Colonic mucosa (tissue), 4 donors: ENCODE measurements around the gene PLCB1. TPM values are rescaled to one million over a fixed set of nuclear protein-coding genes. Genes with fewer than 3 reads are reported as not detected.

Experiments
- DNase-seq: peaks from one replicate; pipeline ENCODE4 v3.0.0-alpha.2; 2020
- H3K27ac ChIP-seq: fragments of 200-600 bp; one replicate; pipeline ENCODE4 v1.8.0; 2021
- H3K27me3 ChIP-seq: fragments of 200-600 bp; one replicate; pipeline ENCODE4 v1.8.0; 2021
- H3K36me3 ChIP-seq: fragments of 200-600 bp; one replicate; pipeline ENCODE4 v1.8.0; 2021
- H3K4me1 ChIP-seq: fragments of 200-600 bp; one replicate; pipeline ENCODE4 v1.8.0; 2021; ENCODE audit warnings: mild to moderate bottlenecking
- H3K4me3 ChIP-seq: fragments of 200-600 bp; one replicate; pipeline ENCODE4 v1.8.0; 2021
- H3K9ac ChIP-seq, 2 donors: one replicate each; pipeline ENCODE4 v1.7.0; 2013; ENCODE audit warnings: control low read depth in 2 of 2, low read depth in 2 of 2, low read length in 2 of 2
- H3K9me3 ChIP-seq: fragments of 200-600 bp; one replicate; pipeline ENCODE4 v1.8.0; 2021
- intact Hi-C: fragments of 100-400 bp; cut with DNase I; formaldehyde crosslinking; loops from one replicate; pipeline ENCODE4 v1.14.1; 2022
- total RNA-seq, 2 donors: library from RNA; stranded (reverse); fragmentation: NEBNext Ultra II Directional in 1 of 2; extraction: Animal tissue kit (Norgen Biotek cat#: 25700) in 1 of 2; gene quantifications; one replicate each; pipeline ENCODE4 v1.2.1, GENCODE V29; 2021
- TF ChIP-seq, protein P1 (sequence below): fragments of 200-600 bp; IDR thresholded peaks from one replicate; pipeline ENCODE4 v1.8.0; 2022; ENCODE audit warnings: antibody characterized with exemption, mild to moderate bottlenecking
- donor health status: healthy.
- donor health status: DM: no; HTN: no; CAD: no.
- donor health status: DM: no; HTN: no; CAD: no.

PLCB1 gene
- total RNA-seq, 2 donors from 2014 or later = 8.3 to 9.6 TPM

DNA sequence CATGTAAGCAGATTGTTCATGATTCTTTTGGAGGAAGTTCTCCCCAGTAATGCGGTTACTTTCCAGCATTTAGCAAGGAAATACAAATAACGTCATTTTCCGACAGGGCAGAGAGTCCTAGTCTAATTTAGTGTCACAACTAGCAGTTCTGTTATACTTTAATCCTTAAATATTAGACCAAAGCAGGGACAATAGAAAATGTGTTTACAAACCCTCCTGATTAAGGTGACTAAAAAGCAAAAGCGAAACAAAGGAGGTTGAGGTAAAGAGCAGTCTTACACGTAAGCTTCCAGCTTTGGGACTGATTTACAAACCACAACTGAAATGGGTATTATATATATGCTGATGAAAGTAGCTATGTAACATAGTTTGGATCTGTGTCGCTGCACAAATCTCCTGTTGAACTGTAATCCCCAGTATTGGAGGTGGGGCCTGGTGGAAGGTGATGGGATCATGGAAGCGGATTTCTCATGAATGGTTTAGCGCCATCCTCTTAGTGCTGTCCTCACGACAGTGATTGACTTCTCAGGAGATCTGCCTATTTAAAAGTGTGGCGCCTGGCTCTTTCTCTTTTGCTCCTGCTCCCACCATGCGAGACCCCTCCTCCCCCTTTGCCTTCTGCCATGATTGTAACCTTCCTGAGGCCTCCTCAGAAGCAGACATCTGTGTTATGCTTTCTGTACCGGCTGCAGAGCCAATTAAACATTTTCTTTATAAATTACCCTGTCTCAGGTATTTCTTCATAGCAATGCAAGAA lies 81.9 kb downstream of the PLCB1 start:
- DNase-seq = no peak
- no peak overlapping the region for H3K9ac ChIP-seq
- TF ChIP-seq, protein P1, sequence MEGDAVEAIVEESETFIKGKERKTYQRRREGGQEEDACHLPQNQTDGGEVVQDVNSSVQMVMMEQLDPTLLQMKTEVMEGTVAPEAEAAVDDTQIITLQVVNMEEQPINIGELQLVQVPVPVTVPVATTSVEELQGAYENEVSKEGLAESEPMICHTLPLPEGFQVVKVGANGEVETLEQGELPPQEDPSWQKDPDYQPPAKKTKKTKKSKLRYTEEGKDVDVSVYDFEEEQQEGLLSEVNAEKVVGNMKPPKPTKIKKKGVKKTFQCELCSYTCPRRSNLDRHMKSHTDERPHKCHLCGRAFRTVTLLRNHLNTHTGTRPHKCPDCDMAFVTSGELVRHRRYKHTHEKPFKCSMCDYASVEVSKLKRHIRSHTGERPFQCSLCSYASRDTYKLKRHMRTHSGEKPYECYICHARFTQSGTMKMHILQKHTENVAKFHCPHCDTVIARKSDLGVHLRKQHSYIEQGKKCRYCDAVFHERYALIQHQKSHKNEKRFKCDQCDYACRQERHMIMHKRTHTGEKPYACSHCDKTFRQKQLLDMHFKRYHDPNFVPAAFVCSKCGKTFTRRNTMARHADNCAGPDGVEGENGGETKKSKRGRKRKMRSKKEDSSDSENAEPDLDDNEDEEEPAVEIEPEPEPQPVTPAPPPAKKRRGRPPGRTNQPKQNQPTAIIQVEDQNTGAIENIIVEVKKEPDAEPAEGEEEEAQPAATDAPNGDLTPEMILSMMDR = no peak
- H3K4me1 ChIP-seq = no peaks in the 10 kb centered on the region
- H3K27ac ChIP-seq = no peak overlapping the region
- H3K36me3 ChIP-seq = no peaks in the 10 kb centered on the region
- intact Hi-C loops = no loop called here
- H3K4me3 ChIP-seq = no peak overlapping the region
- H3K9me3 ChIP-seq = no peaks in the 10 kb centered on the region
- no peaks in the 10 kb centered on the region for H3K27me3 ChIP-seq

DNA sequence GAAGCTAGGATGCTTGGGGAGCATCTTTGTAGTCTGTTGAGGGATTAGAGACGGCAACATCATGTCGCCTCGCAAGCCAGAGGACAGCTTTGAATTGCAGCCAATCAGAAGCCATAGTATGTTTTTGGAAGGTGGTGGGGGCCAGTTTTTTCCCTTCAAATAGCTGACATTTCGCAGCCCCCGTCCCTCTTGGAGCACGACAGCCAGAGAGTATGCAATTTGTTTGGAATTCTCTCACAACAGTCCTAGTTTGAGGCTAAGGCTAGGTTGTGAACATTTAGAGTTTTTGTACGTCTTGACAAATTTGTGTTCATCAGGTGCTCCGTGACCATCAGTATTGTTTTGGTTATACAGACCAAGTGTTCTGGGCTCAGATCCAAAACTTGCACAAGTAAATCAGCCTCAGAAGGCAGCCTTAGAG lies 83.3 kb downstream of the PLCB1 start:
- no peak overlapping the region for H3K27ac ChIP-seq
- intact Hi-C loops = no loop called here
- no peak for DNase-seq

DNA sequence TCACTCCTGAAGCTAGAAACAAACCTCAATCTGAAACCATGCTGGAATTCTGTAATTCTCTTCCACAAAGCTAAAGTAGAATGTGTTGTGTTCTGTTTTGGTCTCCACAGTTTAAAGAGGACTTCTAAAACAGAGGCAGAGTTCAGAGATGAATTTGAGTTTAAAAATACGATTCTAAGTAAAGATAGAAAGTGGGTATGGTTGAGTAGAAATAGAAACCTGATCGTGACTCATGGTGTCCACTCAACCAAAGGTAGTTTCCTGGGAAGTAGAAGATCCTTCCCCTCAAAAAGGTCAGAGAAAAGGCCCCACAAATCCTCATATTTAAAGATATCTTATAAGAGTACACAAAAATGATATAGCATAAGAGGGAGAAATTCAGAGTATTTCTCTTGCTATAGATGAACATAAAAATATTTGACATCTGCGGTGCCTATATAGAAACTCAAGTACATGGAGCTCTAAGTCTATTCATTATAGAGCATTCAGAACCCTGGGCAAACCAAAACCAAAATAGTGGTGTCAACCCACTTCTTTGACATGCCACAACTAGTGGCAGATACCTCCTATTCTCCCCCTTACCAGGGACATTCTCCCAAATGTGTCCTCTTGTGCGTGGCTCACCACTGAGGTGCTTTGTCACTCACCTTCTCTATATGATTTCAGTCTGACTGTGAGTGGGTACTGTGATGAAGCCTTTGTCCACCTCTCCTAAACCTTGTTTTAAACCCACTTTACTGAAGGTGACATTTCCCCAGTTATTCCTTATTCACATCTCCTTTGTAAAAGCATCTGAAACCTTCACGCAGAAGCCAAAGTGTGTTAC lies 84.5 kb downstream of the PLCB1 start:
- Histone ChIP-seq H3K36me3 (no peaks in the 10 kb centered on the region), H3K4me1 (no peaks in the 10 kb centered on the region), H3K27ac (no peak overlapping the region), H3K9ac (no peak overlapping the region), H3K27me3 (no peaks in the 10 kb centered on the region), H3K9me3 (no peaks in the 10 kb centered on the region), H3K4me3 (no peak overlapping the region)
- intact Hi-C loops = no loop called here
- TF ChIP-seq, protein P1 = no peak
- DNase-seq = no peak

More for the DNA sequence above, 83.3 kb downstream of the PLCB1 start:
- H3K9ac ChIP-seq = no peak overlapping the region
- no peaks in the 10 kb centered on the region for H3K9me3 ChIP-seq
- H3K4me1 ChIP-seq = no peaks in the 10 kb centered on the region
- no peak overlapping the region for H3K4me3 ChIP-seq
- TF ChIP-seq, protein P1 = no peak
- no peaks in the 10 kb centered on the region for H3K36me3 ChIP-seq
- no peaks in the 10 kb centered on the region for H3K27me3 ChIP-seq

- Histone ChIP-seq H3K36me3 (no peaks in the 10 kb centered on the region), H3K9ac (no peak overlapping the region), H3K4me3 (no peak overlapping the region), H3K27ac (no peak overlapping the region), H3K4me1 (no peaks in the 10 kb centered on the region), H3K27me3 (no peaks in the 10 kb centered on the region), H3K9me3 (no peaks in the 10 kb centered on the region)
- DNase-seq = no peak
- TF ChIP-seq, protein P1 = no peak
- intact Hi-C loops = no loop called here
Observed at GRCh38 chr20:8218861-8219260, 86.8 kb downstream of the PLCB1 start.

DNA sequence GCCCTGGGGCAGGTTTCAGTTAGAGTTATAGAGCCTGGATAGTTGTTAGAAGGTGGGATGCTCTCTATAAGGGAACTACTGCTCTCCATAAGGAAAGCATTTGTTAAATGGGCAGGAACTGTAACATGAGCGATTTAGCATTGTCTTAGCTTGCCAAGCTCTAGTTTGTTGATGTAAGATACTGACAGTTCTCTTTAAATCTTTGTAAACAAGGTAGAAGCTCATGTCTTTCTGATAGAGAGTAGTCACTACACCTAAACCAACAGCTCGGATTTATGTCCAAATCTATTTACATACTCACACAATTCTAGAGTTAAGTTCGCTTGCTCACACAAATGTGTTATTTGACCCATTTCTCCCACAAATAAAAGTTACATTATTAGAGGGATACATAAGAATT lies 87.3 kb downstream of the PLCB1 start:
- Histone ChIP-seq H3K27me3 (no peaks in the 10 kb centered on the region), H3K4me3 (no peak overlapping the region), H3K4me1 (no peaks in the 10 kb centered on the region), H3K9me3 (no peaks in the 10 kb centered on the region), H3K9ac (no peak overlapping the region), H3K36me3 (no peaks in the 10 kb centered on the region), H3K27ac (no peak overlapping the region)
- TF ChIP-seq, protein P1 = no peak
- intact Hi-C loops = no loop called here
- DNase-seq = no peak
